Endothelial cell of umbilical vein (primary cell): ENCODE data around the gene VSIR.

Experiments used
- EZH2 ChIP-seq: IDR thresholded peaks from 2 replicates; pipeline ENCODE4 v1.6.1; 2012; ENCODE audit warnings: borderline replicate concordance, low read depth, mild to moderate bottlenecking, moderate library complexity, low read length, inconsistent platforms; ENCODE audit not compliant: severe bottlenecking
- FOS ChIP-seq: IDR thresholded peaks from 2 replicates; pipeline ENCODE4 v1.6.1; 2011; ENCODE audit warnings: mild to moderate bottlenecking, low read length, moderate library complexity, borderline replicate concordance; ENCODE audit not compliant: insufficient read depth
- GATA2 ChIP-seq: IDR thresholded peaks from 2 replicates; pipeline ENCODE4 v1.7.0; 2011; ENCODE audit warnings: low read depth, mild to moderate bottlenecking, moderate library complexity, mixed read lengths, low read length; ENCODE audit not compliant: insufficient read length, insufficient read depth
- JUN ChIP-seq: IDR thresholded peaks from 2 replicates; pipeline ENCODE4 v1.6.1; 2011; ENCODE audit warnings: borderline replicate concordance, low read depth; ENCODE audit not compliant: insufficient read length, insufficient read depth
- MAX ChIP-seq: IDR thresholded peaks from 2 replicates; pipeline ENCODE4 v1.6.1; 2011; ENCODE audit not compliant: insufficient read depth, insufficient read length
- MYC ChIP-seq: IDR thresholded peaks from one replicate; pipeline ENCODE4 v1.6.1; 2011; ENCODE audit warnings: mild to moderate bottlenecking, low read depth, low read length
- POLR2A ChIP-seq: IDR thresholded peaks from 2 replicates; pipeline ENCODE4 v1.6.1; 2012; ENCODE audit warnings: low read depth, mild to moderate bottlenecking, control low read depth, low read length
- POLR2AphosphoS5 ChIP-seq: IDR thresholded peaks from 2 replicates; pipeline ENCODE4 v1.6.1; 2012; ENCODE audit warnings: low read depth, mild to moderate bottlenecking, control low read depth, low read length, moderate library complexity; ENCODE audit not compliant: insufficient read depth
- TF ChIP-seq, protein P1 (sequence below), 2 donors: IDR thresholded peaks; 1 replicate in 1 of 2; 2 replicates in 1 of 2; pipeline ENCODE4 v1.5.1; 2011; ENCODE audit warnings: low read length in 2 of 2, mild to moderate bottlenecking in 2 of 2, moderate library complexity in 2 of 2, control low read depth in 1 of 2, inconsistent platforms in 1 of 2, low read depth in 1 of 2; ENCODE audit not compliant: insufficient read depth in 1 of 2; ENCODE audit errors: extremely low read depth in 1 of 2

- TF ChIP-seq, protein P1, sequence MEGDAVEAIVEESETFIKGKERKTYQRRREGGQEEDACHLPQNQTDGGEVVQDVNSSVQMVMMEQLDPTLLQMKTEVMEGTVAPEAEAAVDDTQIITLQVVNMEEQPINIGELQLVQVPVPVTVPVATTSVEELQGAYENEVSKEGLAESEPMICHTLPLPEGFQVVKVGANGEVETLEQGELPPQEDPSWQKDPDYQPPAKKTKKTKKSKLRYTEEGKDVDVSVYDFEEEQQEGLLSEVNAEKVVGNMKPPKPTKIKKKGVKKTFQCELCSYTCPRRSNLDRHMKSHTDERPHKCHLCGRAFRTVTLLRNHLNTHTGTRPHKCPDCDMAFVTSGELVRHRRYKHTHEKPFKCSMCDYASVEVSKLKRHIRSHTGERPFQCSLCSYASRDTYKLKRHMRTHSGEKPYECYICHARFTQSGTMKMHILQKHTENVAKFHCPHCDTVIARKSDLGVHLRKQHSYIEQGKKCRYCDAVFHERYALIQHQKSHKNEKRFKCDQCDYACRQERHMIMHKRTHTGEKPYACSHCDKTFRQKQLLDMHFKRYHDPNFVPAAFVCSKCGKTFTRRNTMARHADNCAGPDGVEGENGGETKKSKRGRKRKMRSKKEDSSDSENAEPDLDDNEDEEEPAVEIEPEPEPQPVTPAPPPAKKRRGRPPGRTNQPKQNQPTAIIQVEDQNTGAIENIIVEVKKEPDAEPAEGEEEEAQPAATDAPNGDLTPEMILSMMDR (IDR thresholded peaks at IDR 0.05; ENCODE audit: extremely low read depth in 1 of 2, insufficient read depth in 1 of 2, low read depth in 1 of 2, low read length in 2 of 2): no peak
- no peak for TF ChIP-seq POLR2A
- TF ChIP-seq GATA2: no peak
- TF ChIP-seq JUN: no peak
- no peak for TF ChIP-seq MAX
- TF ChIP-seq POLR2AphosphoS5: no peak
- TF ChIP-seq EZH2: no peak
- no peak for TF ChIP-seq MYC
- no peak for TF ChIP-seq FOS
Measured at GRCh38 chr10:71712572-71713134, 60.7 kb downstream of the VSIR start.
